Activated CD4-positive, alpha-beta T cell treated with anti-CD3 and anti-CD28 coated beads for 36 hours (primary cell): ENCODE data around the gene PDAP1. TPM values are rescaled to one million over a fixed set of nuclear protein-coding genes. Genes with fewer than 3 reads are reported as not detected.
"Not testable (repeated sequence)": the region's sequence is repeated elsewhere in the genome, so short reads cannot be mapped to it uniquely, and the experiment has no call there.

Source experiments
- ATAC-seq: fragments of 200-7000 bp; cut with Tn5 transposase; one replicate; pipeline ENCODE4 v1.10.0; 2021; ENCODE audit warnings: mild to moderate bottlenecking, moderate library complexity
- CTCF ChIA-PET: fragments of 350-600 bp; sonication (Branson Sonifier 250); formaldehyde crosslinking; loops from one replicate; lab custom pipeline; 2021; ENCODE audit warnings: antibody characterized with exemption; lab: Charles Lee
- POLR2A ChIA-PET: fragments of 350-600 bp; sonication (Branson Sonifier 250); formaldehyde crosslinking; loops from one replicate; lab custom pipeline; 2021; ENCODE audit warnings: antibody characterized with exemption, inconsistent platforms; lab: Charles Lee
- DNase-seq: peaks from one replicate; pipeline ENCODE4 v3.0.0-alpha.2; 2020
- H3K27ac Mint-ChIP-seq: one replicate; pipeline ENCODE4 v1.8.0; 2021; ENCODE audit warnings: mixed read lengths
- H3K27me3 Mint-ChIP-seq: one replicate; pipeline ENCODE4 v1.8.0; 2021; ENCODE audit warnings: mixed read lengths
- H3K36me3 Mint-ChIP-seq: one replicate; pipeline ENCODE4 v1.8.0; 2021; ENCODE audit warnings: low read depth, mixed read lengths
- H3K4me1 Mint-ChIP-seq: one replicate; pipeline ENCODE4 v1.8.0; 2021; ENCODE audit warnings: mixed read lengths
- H3K4me3 Mint-ChIP-seq: one replicate; pipeline ENCODE4 v1.8.0; 2021; ENCODE audit warnings: mild to moderate bottlenecking, moderate library complexity, mixed read lengths
- H3K9me3 Mint-ChIP-seq: one replicate; pipeline ENCODE4 v1.8.0; 2021; ENCODE audit warnings: low read depth, mixed read lengths
- intact Hi-C, 2 experiments: fragments of 100-400 bp; cut with DNase I in 1 of 2; cut with micrococcal nuclease in 1 of 2; formaldehyde crosslinking; loops; one replicate each; pipeline versions ENCODE4 v1.14.2 to v1.15.1; 2022 to 2024; cut with DNase I, micrococcal nuclease
- total RNA-seq, 2 experiments: library from RNA; stranded (reverse); gene quantifications; one replicate each; pipeline ENCODE4 v1.2.3, GENCODE V29; 2021

Gene PDAP1
- total RNA-seq, 2 experiments from 2014 or later: 171 TPM

- ATAC-seq, H3K4me1 Mint-ChIP-seq, H3K27ac Mint-ChIP-seq, H3K27me3 Mint-ChIP-seq, H3K9me3 Mint-ChIP-seq, DNase-seq, intact Hi-C loops, H3K4me3 Mint-ChIP-seq: not testable (repeated sequence)
- POLR2A ChIA-PET: interaction anchor here (1.1 kb wide), 2 partner anchors 70 to 443 kb away, joined by 3 to 4 read pairs; no protein-coding TSS in a partner anchor
- H3K36me3 Mint-ChIP-seq: peaks cover 28% of the 10 kb centered on the region
- CTCF ChIA-PET: interaction anchor here (1.5 kb wide), 1 partner anchor 15 kb away, joined by 4 read pairs; no protein-coding TSS in a partner anchor
Measured at GRCh38 chr7:99350641-99351040, 57.8 kb downstream of the PDAP1 start.

Other genes starting within 250 kb of the PDAP1 start
- gene KPNA7, start 200.5 kb downstream of the PDAP1 start, total RNA-seq: not detected
- gene MYH16, start 135.8 kb downstream of the PDAP1 start, total RNA-seq: not detected
- 10 to 100 TPM; 52.3 to 65.6 TPM for gene ARPC1A, start 82.7 kb downstream of the PDAP1 start, total RNA-seq
- gene ARPC1B, start 33.9 kb downstream of the PDAP1 start, total RNA-seq: 100 to 1,000 TPM; 318 to 326 TPM
- 100 to 1,000 TPM; 140 to 190 TPM for gene BUD31, start 372 bp upstream of the PDAP1 start, total RNA-seq
- gene PTCD1, start 30.2 kb upstream of the PDAP1 start, total RNA-seq: 1 to 10 TPM; 4.7 to 7.7 TPM
- gene CPSF4, start 30.3 kb upstream of the PDAP1 start, total RNA-seq: 10 to 100 TPM; 56.1 to 57.9 TPM
- 100 to 1,000 TPM; 342 to 386 TPM for gene ATP5MF, start 57.6 kb upstream of the PDAP1 start, total RNA-seq
- 10 to 100 TPM; 18.2 to 18.9 TPM for gene ZNF789, start 64.3 kb upstream of the PDAP1 start, total RNA-seq
- 10 to 100 TPM; 24.8 to 26.3 TPM for gene ZNF394, start 91.7 kb upstream of the PDAP1 start, total RNA-seq
- 10 to 100 TPM; 10.1 to 12.1 TPM for gene ZKSCAN5, start 96.1 kb upstream of the PDAP1 start, total RNA-seq
- gene FAM200A, start 143.5 kb upstream of the PDAP1 start, total RNA-seq: 1 to 10 TPM; 4.9 to 5.5 TPM
- gene ZNF655, start 150.0 kb upstream of the PDAP1 start, total RNA-seq: 10 to 100 TPM; 51.1 to 52.0 TPM
- gene TMEM225B, start 189.7 kb upstream of the PDAP1 start, total RNA-seq: under 1 TPM; 0.57 to 0.58 TPM
- gene ZSCAN25, start 208.3 kb upstream of the PDAP1 start, total RNA-seq: 10 to 100 TPM; 20.5 to 25.2 TPM